NCI-H146 treated with DMSO at 0.1 percent for 48 hours (cell line): ENCODE results near the gene TMTC3.

Experiments
- DNase-seq: peaks from one replicate; lab custom pipeline; 2025; ENCODE audit not compliant: unreplicated experiment; lab: John Stamatoyannopoulos, UW

The TMTC3 gene

GRCh38 chr12:88223519-88223918, 81.4 kb downstream of the TMTC3 start:
- DNase-seq, result no peak

GRCh38 chr12:88225776-88226175, 83.7 kb downstream of the TMTC3 start:
- DNase-seq, result no peak

GRCh38 chr12:88227263-88227662, 85.2 kb downstream of the TMTC3 start:
- DNase-seq, result no peak

- no peak for DNase-seq
Observed at GRCh38 chr12:88227871-88228270, 85.8 kb downstream of the TMTC3 start.

GRCh38 chr12:88228720-88229119, 86.6 kb downstream of the TMTC3 start:
- DNase-seq, result no peak

GRCh38 chr12:88230271-88230670, 88.2 kb downstream of the TMTC3 start:
- no peak for DNase-seq

GRCh38 chr12:88235183-88235833, 93.2 kb downstream of the TMTC3 start:
- no peak for DNase-seq

- no peak for DNase-seq
Observed at GRCh38 chr12:88237954-88238353, 95.8 kb downstream of the TMTC3 start.

- DNase-seq, result no peak
Observed at GRCh38 chr12:88238406-88238805, 96.3 kb downstream of the TMTC3 start.

- DNase-seq, result no peak
Observed at GRCh38 chr12:88241862-88242570, 99.9 kb downstream of the TMTC3 start.

- no peak for DNase-seq
Observed at GRCh38 chr12:88242571-88242925, 100.4 kb downstream of the TMTC3 start.

GRCh38 chr12:88242939-88243338, 100.8 kb downstream of the TMTC3 start:
- no peak for DNase-seq

- no peak for DNase-seq
Observed at GRCh38 chr12:88243982-88244381, 101.9 kb downstream of the TMTC3 start.

- DNase-seq, result no peak
Observed at GRCh38 chr12:88245905-88246304, 103.8 kb downstream of the TMTC3 start.

GRCh38 chr12:88247241-88247643, 105.1 kb downstream of the TMTC3 start:
- DNase-seq, result no peak

- DNase-seq, result no peak
Observed at GRCh38 chr12:88248606-88249005, 106.5 kb downstream of the TMTC3 start.
